Activated CD8-positive, alpha-beta T cell treated with anti-CD3 and anti-CD28 coated beads for 36 hours (primary cell): ENCODE results near the gene TRIM14. TPM values are rescaled to one million over a fixed set of nuclear protein-coding genes. Genes with fewer than 3 reads are reported as not detected.
"Not testable (repeated sequence)": the region's sequence is repeated elsewhere in the genome, so short reads cannot be mapped to it uniquely, and the experiment has no call there.

Source experiments
- ATAC-seq: fragments of 200-7000 bp; cut with Tn5 transposase; one replicate; pipeline ENCODE4 v1.10.0; 2021; ENCODE audit warnings: mild to moderate bottlenecking, moderate library complexity
- CTCF ChIA-PET: fragments of 350-600 bp; sonication (Branson Sonifier 250); formaldehyde crosslinking; loops from one replicate; lab custom pipeline; 2021; ENCODE audit warnings: antibody characterized with exemption; lab: Charles Lee
- POLR2A ChIA-PET: fragments of 350-600 bp; sonication (Branson Sonifier 250); formaldehyde crosslinking; loops from one replicate; lab custom pipeline; 2021; ENCODE audit warnings: antibody characterized with exemption; lab: Charles Lee
- DNase-seq: peaks from one replicate; pipeline ENCODE4 v3.0.0-alpha.2; 2020
- H3K27ac Mint-ChIP-seq: one replicate; pipeline ENCODE4 v1.8.0; 2021; ENCODE audit warnings: mild to moderate bottlenecking, mixed read lengths
- H3K27me3 Mint-ChIP-seq: one replicate; pipeline ENCODE4 v1.8.0; 2021; ENCODE audit warnings: mixed read lengths
- H3K36me3 Mint-ChIP-seq: one replicate; pipeline ENCODE4 v1.8.0; 2021; ENCODE audit warnings: low read depth, mixed read lengths
- H3K4me1 Mint-ChIP-seq: one replicate; pipeline ENCODE4 v1.8.0; 2021; ENCODE audit warnings: low read depth, mixed read lengths
- H3K4me3 Mint-ChIP-seq: one replicate; pipeline ENCODE4 v1.8.0; 2021; ENCODE audit warnings: mild to moderate bottlenecking, moderate library complexity, mixed read lengths
- H3K9me3 Mint-ChIP-seq: one replicate; pipeline ENCODE4 v1.8.0; 2021; ENCODE audit warnings: mixed read lengths
- CTCF ChIP-seq: fragments of 200-600 bp; IDR thresholded peaks from one replicate; pipeline ENCODE4 v1.8.0; 2022; ENCODE audit warnings: antibody characterized with exemption, mild to moderate bottlenecking
- intact Hi-C: fragments of 100-400 bp; cut with micrococcal nuclease; formaldehyde crosslinking; loops from one replicate; pipeline ENCODE4 v1.10.0; 2022
- total RNA-seq, 2 experiments: library from RNA; stranded (reverse); gene quantifications; one replicate each; pipeline ENCODE4 v1.2.3, GENCODE V29; 2021

The TRIM14 gene
- total RNA-seq, 2 experiments from 2014 or later: 39.6 to 41.8 TPM

GRCh38 chr9:98022447-98022846 lies 96.6 kb downstream of the TRIM14 start:
- H3K27ac Mint-ChIP-seq: no peak overlapping the region
- H3K36me3 Mint-ChIP-seq: peaks cover 19% of the 10 kb centered on the region
- no peak for TF ChIP-seq CTCF
- H3K9me3 Mint-ChIP-seq: no peaks in the 10 kb centered on the region
- ATAC-seq (no peak), DNase-seq (no peak)
- intact Hi-C loops: no loop called here
- ChIA-PET POLR2A (no interaction called here), CTCF (interaction anchor here (1.3 to 4.1 kb wide), 2 partner anchors 12 to 17 kb away, joined by 3 to 19 read pairs; no protein-coding TSS in a partner anchor)
- H3K27me3 Mint-ChIP-seq: no peaks in the 10 kb centered on the region
- H3K4me3 Mint-ChIP-seq: no peak overlapping the region
- H3K4me1 Mint-ChIP-seq: no peaks in the 10 kb centered on the region

DNA sequence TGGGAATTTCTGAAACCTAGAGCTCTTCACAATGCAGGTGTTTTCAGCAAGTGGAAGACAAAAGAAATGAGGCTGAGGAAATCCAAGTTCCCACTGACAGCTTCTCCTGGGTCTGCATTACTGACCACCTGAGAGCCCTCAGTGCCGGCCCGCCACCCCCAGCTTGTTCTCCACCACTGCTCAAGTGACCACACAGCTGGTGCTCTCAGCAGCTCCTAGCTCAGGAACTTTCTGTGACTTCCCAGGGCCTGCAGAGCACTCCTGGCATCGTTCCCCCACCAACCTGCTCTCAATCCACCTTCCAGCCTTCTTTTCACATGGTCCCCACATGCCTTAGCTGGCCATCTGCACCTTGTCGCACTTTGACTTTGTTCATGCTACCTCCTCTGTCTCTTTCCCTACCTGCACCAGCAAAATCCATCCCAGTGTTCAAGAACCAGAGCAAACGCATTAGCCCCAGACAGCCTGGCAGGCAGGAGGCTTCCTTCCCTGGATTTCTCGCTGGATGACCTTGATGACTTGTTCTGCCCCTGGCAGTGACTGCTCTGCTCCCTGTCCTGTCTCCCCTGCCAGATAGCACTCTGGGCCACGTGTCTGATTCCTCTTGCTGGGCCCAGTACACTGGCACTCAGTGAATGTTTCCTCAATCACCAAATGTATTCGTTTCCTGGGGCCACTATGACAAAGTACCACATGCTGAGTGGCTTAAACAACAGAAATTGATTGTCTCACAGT lies 97.5 kb downstream of the TRIM14 start:
- Mint-ChIP-seq H3K4me1 (no peaks in the 10 kb centered on the region), H3K36me3 (peaks cover 27% of the 10 kb centered on the region), H3K27me3 (no peaks in the 10 kb centered on the region), H3K27ac (no peak overlapping the region), H3K9me3 (no peaks in the 10 kb centered on the region), H3K4me3 (no peak overlapping the region)
- no peak for ATAC-seq
- CTCF ChIA-PET: interaction anchor here (0.9 to 4.7 kb wide), 6 partner anchors 13 to 99 kb away, joined by 3 to 21 read pairs (median 3); partner anchors contain the start of gene TRMO
- DNase-seq: no peak
- POLR2A ChIA-PET: interaction anchor here (0.7 to 1.8 kb wide), 4 partner anchors 15 to 292 kb away, joined by 3 to 5 read pairs (median 4); no protein-coding TSS in a partner anchor
- intact Hi-C loops: no loop called here
- no peak for TF ChIP-seq CTCF

DNA sequence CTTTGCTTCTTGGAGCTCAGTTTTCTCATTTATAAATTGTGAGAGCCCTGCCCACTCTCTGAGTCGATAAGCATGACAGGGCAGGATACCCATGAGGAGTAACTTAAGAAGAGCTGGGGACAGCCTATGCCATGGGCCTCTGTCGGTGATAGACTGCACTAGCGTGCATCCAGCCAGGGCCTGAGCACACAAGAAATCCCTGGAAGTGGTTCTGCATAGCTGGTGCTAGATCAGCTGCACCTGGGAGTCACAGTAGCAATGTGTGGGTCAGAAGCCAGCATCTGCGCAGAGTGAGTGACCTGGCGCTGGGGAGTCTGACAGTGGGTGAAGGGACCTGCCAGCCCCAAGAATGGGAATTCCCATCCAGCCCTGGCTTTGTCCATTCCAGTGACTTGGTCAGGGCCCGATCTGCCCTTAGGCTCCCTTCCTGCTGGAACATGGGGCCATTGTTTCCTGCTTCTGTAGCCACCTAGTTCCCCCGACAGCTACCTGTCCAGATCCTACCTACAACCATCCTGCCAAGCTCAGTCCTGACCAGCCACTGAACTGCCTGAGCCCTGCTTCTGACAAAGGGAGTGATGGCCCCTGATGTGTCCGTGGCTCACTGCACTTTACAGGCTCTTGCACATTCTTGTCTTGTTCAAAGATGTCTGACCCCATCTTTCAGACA lies 98.4 kb downstream of the TRIM14 start:
- peaks cover 2% of the 10 kb centered on the region for H3K4me1 Mint-ChIP-seq
- ChIA-PET CTCF (interaction anchor here (0.9 to 4.7 kb wide), 6 partner anchors 12 to 98 kb away, joined by 3 to 21 read pairs (median 4); partner anchors contain the start of gene TRMO), POLR2A (interaction anchor here (0.6 to 1.8 kb wide), 5 partner anchors 9 to 293 kb away, joined by 3 to 5 read pairs (median 3); no protein-coding TSS in a partner anchor)
- H3K4me3 Mint-ChIP-seq: no peak overlapping the region
- no peak for TF ChIP-seq CTCF
- no peaks in the 10 kb centered on the region for H3K27me3 Mint-ChIP-seq
- H3K36me3 Mint-ChIP-seq: peaks cover 30% of the 10 kb centered on the region
- ATAC-seq (no peak), DNase-seq (no peak)
- H3K9me3 Mint-ChIP-seq: no peaks in the 10 kb centered on the region
- intact Hi-C loops: no loop called here
- H3K27ac Mint-ChIP-seq: no peak overlapping the region

- H3K27me3 Mint-ChIP-seq, ATAC-seq, H3K4me1 Mint-ChIP-seq, H3K4me3 Mint-ChIP-seq, H3K27ac Mint-ChIP-seq, intact Hi-C loops, DNase-seq, H3K9me3 Mint-ChIP-seq: not testable (repeated sequence)
- peaks cover 36% of the 10 kb centered on the region for H3K36me3 Mint-ChIP-seq
- ChIA-PET POLR2A (interaction anchor here (0.6 to 2.4 kb wide), 5 partner anchors 8 to 96 kb away, joined by 3 to 6 read pairs (median 3); no protein-coding TSS in a partner anchor), CTCF (interaction anchor here (1.1 to 4.7 kb wide), 3 partner anchors 13 to 25 kb away, joined by 4 to 21 read pairs (median 5); no protein-coding TSS in a partner anchor)
Observed at GRCh38 chr9:98019869-98020268, 99.2 kb downstream of the TRIM14 start.

Other genes with a start within 250 kb of the TRIM14 start
- gene TRMO, start 196.7 kb downstream of the TRIM14 start, total RNA-seq: 10 to 100 TPM; 12.6 to 13.3 TPM
- 1 to 10 TPM; 1.2 to 1.4 TPM for gene HEMGN, start 181.1 kb downstream of the TRIM14 start, total RNA-seq
- gene ANP32B, start 135.9 kb downstream of the TRIM14 start, total RNA-seq: 100 to 1,000 TPM; 374 to 389 TPM
- 10 to 100 TPM; 51.2 to 51.8 TPM for gene NANS, start 62.5 kb downstream of the TRIM14 start, total RNA-seq
- gene CORO2A, start 73.4 kb upstream of the TRIM14 start, total RNA-seq: 10 to 100 TPM; 12.2 to 13.4 TPM
- gene TBC1D2, start 136.4 kb upstream of the TRIM14 start, total RNA-seq: 1 to 10 TPM; 1.5 TPM